DOHH2 (cell line): ENCODE data around the gene KLK8.

Experiments
- H3F3A ChIP-seq: fragments of 200-600 bp; sonication (generic), shearing (Covaris generic); 2 replicates; pipeline ENCODE4 v1.6.0; 2016; ENCODE audit warnings: antibody characterized with exemption, mild to moderate bottlenecking; ENCODE audit not compliant: control insufficient read depth, insufficient read depth
- H3K27ac ChIP-seq: fragments of 200-600 bp; sonication (generic); 2 replicates; pipeline ENCODE4 v1.5.1; 2014; ENCODE audit warnings: low read depth, mild to moderate bottlenecking, low read length, moderate library complexity
- H3K27me3 ChIP-seq: fragments of 200-600 bp; sonication (generic); 2 replicates; pipeline ENCODE4 v1.6.1; 2014; ENCODE audit warnings: mild to moderate bottlenecking, low read length, mixed read lengths; ENCODE audit not compliant: control insufficient read depth
- H3K36me3 ChIP-seq: fragments of 200-600 bp; sonication (generic); 2 replicates; pipeline ENCODE4 v1.6.1; 2014; ENCODE audit warnings: mild to moderate bottlenecking, low read length, moderate library complexity, mixed read lengths; ENCODE audit not compliant: control insufficient read depth
- H3K4me1 ChIP-seq: fragments of 200-600 bp; sonication (generic); 2 replicates; pipeline ENCODE4 v1.6.1; 2014; ENCODE audit warnings: mild to moderate bottlenecking, low read length, mixed read lengths; ENCODE audit not compliant: control insufficient read depth
- H3K4me2 ChIP-seq: fragments of 200-600 bp; sonication (generic); 2 replicates; pipeline ENCODE4 v1.6.0; 2014; ENCODE audit warnings: mild to moderate bottlenecking, low read length, moderate library complexity
- H3K4me3 ChIP-seq: fragments of 200-600 bp; sonication (generic); 2 replicates; pipeline ENCODE4 v1.5.1; 2014; ENCODE audit warnings: mild to moderate bottlenecking, low read length, mixed read lengths
- H3K79me2 ChIP-seq: fragments of 200-600 bp; sonication (generic); 2 replicates; pipeline ENCODE4 v1.6.1; 2014; ENCODE audit warnings: mild to moderate bottlenecking, low read length, mixed read lengths; ENCODE audit not compliant: control insufficient read depth
- H3K9me2 ChIP-seq: fragments of 200-600 bp; sonication (generic); replicated peaks from 2 replicates; pipeline ENCODE4 v1.6.1; 2014; ENCODE audit warnings: mild to moderate bottlenecking, low read length, mixed read lengths; ENCODE audit not compliant: control insufficient read depth
- H3K9me3 ChIP-seq: fragments of 200-600 bp; sonication (generic); 2 replicates; pipeline ENCODE4 v1.6.1; 2014; ENCODE audit warnings: antibody characterized with exemption, low read length, mixed read lengths; ENCODE audit not compliant: control insufficient read depth, insufficient read depth
- H4K20me1 ChIP-seq: fragments of 200-600 bp; sonication (generic); 2 replicates; pipeline ENCODE4 v1.6.0; 2014; ENCODE audit warnings: low read depth, mild to moderate bottlenecking, antibody characterized with exemption, low read length, moderate library complexity; ENCODE audit not compliant: control insufficient read depth, insufficient read depth
- CTCF ChIP-seq: fragments of 200-600 bp; sonication (generic); IDR thresholded peaks from one replicate; pipeline ENCODE4 v1.5.1; 2014; ENCODE audit warnings: antibody characterized with exemption, mild to moderate bottlenecking, low read depth, low read length; ENCODE audit not compliant: poor library complexity, severe bottlenecking
- EZH2phosphoT487 ChIP-seq: fragments of 200-600 bp; sonication (generic); IDR thresholded peaks from 2 replicates; pipeline ENCODE4 v1.6.1; 2017; ENCODE audit warnings: borderline replicate concordance, mild to moderate bottlenecking, antibody characterized with exemption, low read length, moderate library complexity, mixed read lengths

KLK8 gene

DNA sequence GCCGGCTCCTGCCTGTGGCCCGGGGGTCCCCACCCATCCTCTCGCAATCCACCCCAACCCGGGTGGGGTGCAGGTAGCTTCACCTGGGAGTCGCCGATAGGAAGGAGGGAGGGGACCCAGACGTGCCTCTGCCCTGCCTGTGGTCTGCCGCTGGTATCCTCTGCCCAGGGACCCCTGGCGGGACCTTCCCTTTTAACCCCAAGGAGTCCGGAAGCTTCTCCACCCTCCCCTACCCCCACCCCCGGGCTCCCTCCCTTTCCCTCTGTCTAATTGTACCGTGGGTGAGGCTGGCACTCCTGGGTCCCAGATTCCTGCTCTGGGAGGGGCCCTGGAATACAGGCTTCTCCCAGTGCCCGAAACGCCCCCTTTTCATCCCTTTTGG, 18.1 kb upstream of the KLK8 start, which contains the start of gene KLK10:
Gene KLK10, minus strand, starts transcription at position 166 of the 382 bp plus-strand sequence. CDS start 579 bp downstream, outside the sequence.
- H4K20me1 ChIP-seq, result no peaks in the 10 kb centered on the region

DNA sequence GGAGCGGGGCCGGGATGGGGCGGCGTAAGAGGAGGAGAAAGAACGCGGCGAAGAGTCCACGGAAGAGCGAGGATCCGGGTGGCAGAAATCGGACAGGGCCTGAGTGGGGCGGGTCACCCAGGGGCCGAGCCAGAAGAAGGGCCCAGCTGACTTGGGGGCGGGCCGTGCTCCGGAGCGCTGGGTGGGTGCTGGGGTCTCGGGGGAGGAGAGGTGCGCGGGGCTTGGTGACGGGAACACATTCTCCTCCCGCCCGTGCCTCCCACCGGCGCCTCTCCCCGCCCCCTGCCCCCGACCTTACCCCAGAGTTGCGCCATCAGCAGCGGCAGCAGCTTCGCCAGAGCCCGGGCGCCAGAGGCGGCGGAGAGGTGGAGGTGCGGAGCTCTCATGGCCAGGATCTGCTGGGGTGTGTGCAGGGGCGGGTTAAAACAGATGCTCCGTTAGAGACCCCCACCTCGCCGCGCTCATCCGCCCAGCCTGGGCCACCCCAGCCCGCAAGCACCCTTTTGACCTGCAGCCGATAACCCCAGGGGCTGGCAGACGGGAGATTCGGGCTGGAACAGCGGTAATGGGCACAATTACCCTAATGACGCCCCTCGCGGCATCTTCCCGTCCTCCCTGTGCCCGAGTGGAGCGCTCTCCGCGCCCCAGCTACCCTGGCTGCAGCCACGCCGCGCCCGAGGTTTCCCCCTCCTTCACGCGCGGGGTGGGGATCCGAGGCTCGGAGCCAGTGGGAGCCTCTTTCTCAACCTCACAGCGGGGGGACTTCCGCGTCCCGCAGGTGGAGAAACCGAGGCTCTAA, 17.5 kb upstream of the KLK8 start:
- TF ChIP-seq EZH2phosphoT487 (no peak), CTCF (no peak)
- H3K4me1 ChIP-seq, result no peaks in the 10 kb centered on the region
- no peaks in the 10 kb centered on the region for H3K27me3 ChIP-seq

More for the DNA sequence above, 18.1 kb upstream of the KLK8 start, which contains the start of gene KLK10:
- Histone ChIP-seq H3F3A (no peaks in the 10 kb centered on the region), H3K4me1 (no peaks in the 10 kb centered on the region), H3K9me3 (no peaks in the 10 kb centered on the region), H3K4me3 (no peak within 1 kb of the TSS), H3K27me3 (no peaks in the 10 kb centered on the region), H3K36me3 (no peaks in the 10 kb centered on the region), H3K27ac (no peak within 1 kb of the TSS), H3K79me2 (no peaks in the 10 kb centered on the region), H3K4me2 (no peak within 1 kb of the TSS), H3K9me2 (no peaks in the 10 kb centered on the region)
- TF ChIP-seq CTCF (no peak), EZH2phosphoT487 (no peak)

DNA sequence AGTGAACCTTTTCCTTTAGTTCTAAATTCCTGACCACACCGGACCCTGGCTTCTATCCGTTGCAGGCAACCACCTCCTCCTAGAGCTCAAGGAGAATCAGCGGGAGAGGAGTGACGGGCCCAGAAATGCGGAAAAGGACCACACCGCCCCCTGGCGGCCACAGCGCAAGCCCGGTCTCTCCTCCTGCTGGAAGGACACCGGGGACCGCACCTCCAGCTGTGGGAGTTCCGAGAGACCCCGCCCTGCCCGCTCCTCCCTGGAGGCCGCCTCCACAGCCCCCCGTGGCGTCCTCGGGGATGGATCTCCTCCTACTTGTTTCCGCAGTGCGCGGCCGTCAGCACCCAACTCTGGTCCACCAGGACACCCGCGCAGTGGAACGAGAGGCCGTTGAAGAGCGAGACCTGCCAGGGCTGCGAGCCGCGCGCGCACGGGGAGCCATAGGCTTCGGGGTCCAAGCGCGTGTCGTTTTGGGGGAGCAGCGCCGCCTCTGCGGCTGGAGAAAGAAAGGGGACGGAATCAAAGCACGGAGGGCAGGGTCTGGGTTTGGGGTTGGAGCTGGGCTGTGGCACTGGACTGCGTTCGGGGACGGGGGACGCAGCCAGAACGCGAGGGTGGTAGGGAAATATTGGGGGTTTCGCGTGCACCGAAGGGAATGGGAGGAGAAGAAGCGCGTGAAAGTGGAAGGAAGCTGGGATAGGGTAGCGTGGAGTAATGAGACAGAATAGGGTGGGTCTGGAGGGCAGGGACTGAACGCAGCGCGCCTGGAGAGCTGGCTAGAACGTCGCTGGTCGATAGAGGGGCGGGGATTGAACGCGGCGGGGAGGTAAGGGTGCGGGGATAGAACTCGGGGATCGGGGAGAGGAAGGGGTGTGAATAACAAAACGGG, 15.6 kb upstream of the KLK8 start:
- H3F3A ChIP-seq, result no peaks in the 10 kb centered on the region
- H3K36me3 ChIP-seq, result no peaks in the 10 kb centered on the region
- no peak overlapping the region for H3K27ac ChIP-seq
- H4K20me1 ChIP-seq, result no peaks in the 10 kb centered on the region
- no peaks in the 10 kb centered on the region for H3K79me2 ChIP-seq
- no peaks in the 10 kb centered on the region for H3K27me3 ChIP-seq
- H3K9me2 ChIP-seq, result no peaks in the 10 kb centered on the region
- H3K4me2 ChIP-seq, result no peak overlapping the region
- no peaks in the 10 kb centered on the region for H3K4me1 ChIP-seq
- H3K9me3 ChIP-seq, result no peaks in the 10 kb centered on the region
- peak; percentile 68 for TF ChIP-seq CTCF
- TF ChIP-seq EZH2phosphoT487, result no peak
- H3K4me3 ChIP-seq, result no peak overlapping the region

More for the DNA sequence above, 17.5 kb upstream of the KLK8 start:
- Histone ChIP-seq H3K79me2 (no peaks in the 10 kb centered on the region), H3K4me2 (no peak overlapping the region), H3K36me3 (no peaks in the 10 kb centered on the region), H3K27ac (no peak overlapping the region), H3F3A (no peaks in the 10 kb centered on the region), H3K9me3 (no peaks in the 10 kb centered on the region), H3K9me2 (no peaks in the 10 kb centered on the region), H4K20me1 (no peaks in the 10 kb centered on the region), H3K4me3 (no peak overlapping the region)
